SK-N-SH (cell line): ENCODE results near the gene GHR. TPM values are rescaled to one million over a fixed set of nuclear protein-coding genes. Genes with fewer than 3 reads are reported as not detected.

Experiments used
- CTCF ChIA-PET: fragments of 300-600, 350-600 bp; formaldehyde crosslinking; extraction: SDS; loops from one replicate; lab custom pipeline; 2021; lab: Yijun Ruan, JAX
- POLR2A ChIA-PET: fragments of 350-600 bp; sonication (Branson Sonifier 250); formaldehyde crosslinking; extraction: SDS; loops from one replicate; lab custom pipeline; 2020; ENCODE audit warnings: antibody characterized with exemption, inconsistent platforms; lab: Yijun Ruan, JAX
- DNase-seq: peaks from one replicate; pipeline ENCODE4 v3.0.0; 2012
- H2AFZ ChIP-seq: fragments of 200-600 bp; sonication (generic); 2 replicates; pipeline ENCODE4 v1.8.1; 2016; ENCODE audit warnings: antibody characterized with exemption, mild to moderate bottlenecking, low read depth
- H3F3A ChIP-seq: fragments of 200-600 bp; sonication (generic); replicated peaks from 2 replicates; pipeline ENCODE3; 2016; ENCODE audit warnings: antibody characterized with exemption, mild to moderate bottlenecking; ENCODE audit not compliant: insufficient read depth
- H3K27ac ChIP-seq, 2 experiments: fragments of 200-500 bp in 1 of 2; fragments of 200-600 bp in 1 of 2; sonication (Bioruptor generic) in 1 of 2; sonication (generic), shearing (Covaris generic) in 1 of 2; 2 replicates each; pipeline versions ENCODE4 v1.5.1 to v1.6.1; 2014 to 2016; ENCODE audit warnings: low read depth in 2 of 2, inconsistent platforms in 1 of 2, low read length in 1 of 2, mild to moderate bottlenecking in 1 of 2, mixed read lengths in 1 of 2
- H3K27me3 ChIP-seq: fragments of 200-600 bp; sonication (generic), shearing (Covaris generic); 2 replicates; pipeline ENCODE4 v1.6.1; 2016; ENCODE audit warnings: mixed run types; ENCODE audit not compliant: insufficient read depth
- H3K36me3 ChIP-seq, 2 experiments: fragments of 200-500 bp in 1 of 2; fragments of 200-600 bp in 1 of 2; sonication (Bioruptor generic) in 1 of 2; sonication (generic) in 1 of 2; replicated peaks in 1 of 2; 2 replicates each; pipeline versions ENCODE3 to v1.5.1; 2014 to 2016; ENCODE audit warnings: low read length in 1 of 2, mild to moderate bottlenecking in 1 of 2; ENCODE audit not compliant: insufficient read depth in 2 of 2, control insufficient read depth in 1 of 2
- H3K4me1 ChIP-seq, 2 experiments: fragments of 200-500 bp in 1 of 2; fragments of 200-600 bp in 1 of 2; sonication (Bioruptor generic) in 1 of 2; sonication (generic), shearing (Covaris generic) in 1 of 2; 2 replicates each; pipeline versions ENCODE4 v1.5.1 to v1.6.1; 2014 to 2016; ENCODE audit warnings: low read depth in 1 of 2, low read length in 1 of 2, mixed run types in 1 of 2; ENCODE audit not compliant: insufficient read depth in 2 of 2, control insufficient read depth in 1 of 2
- H3K4me2 ChIP-seq: fragments of 200-600 bp; sonication (generic), shearing (Covaris generic); 2 replicates; pipeline ENCODE4 v1.6.1; 2017; ENCODE audit warnings: mixed run types
- H3K4me3 ChIP-seq, 2 experiments: fragments of 200-500 bp in 1 of 2; fragments of 200-600 bp in 1 of 2; sonication (Bioruptor generic) in 1 of 2; sonication (generic), shearing (Covaris generic) in 1 of 2; 2 replicates each; pipeline versions ENCODE4 v1.5.1 to v1.8.1; 2014 to 2016; ENCODE audit warnings: low read depth in 2 of 2, inconsistent platforms in 1 of 2, low read length in 1 of 2, mild to moderate bottlenecking in 1 of 2, mixed read lengths in 1 of 2, moderate library complexity in 1 of 2
- H3K79me2 ChIP-seq: fragments of 200-600 bp; sonication (generic); 2 replicates; pipeline ENCODE4 v1.8.1; 2017; ENCODE audit warnings: mild to moderate bottlenecking; ENCODE audit not compliant: insufficient read depth
- H3K9ac ChIP-seq: fragments of 200-600 bp; sonication (generic); 2 replicates; pipeline ENCODE4 v1.6.1; 2017; ENCODE audit warnings: mixed run types
- H3K9me2 ChIP-seq: fragments of 200-600 bp; sonication (generic); 2 replicates; pipeline ENCODE4 v1.6.1; 2017; ENCODE audit warnings: mixed run types
- H3K9me3 ChIP-seq: fragments of 200-600 bp; sonication (generic); 2 replicates; pipeline ENCODE4 v1.6.1; 2017; ENCODE audit warnings: mixed run types, mild to moderate bottlenecking, moderate library complexity
- H4K20me1 ChIP-seq: fragments of 200-600 bp; sonication (generic); 2 replicates; pipeline ENCODE4 v1.6.1; 2017; ENCODE audit warnings: mild to moderate bottlenecking, mixed run types; ENCODE audit not compliant: insufficient read depth
- CHD2 ChIP-seq: fragments of 150-350 bp; IDR thresholded peaks from 2 replicates; pipeline ENCODE4 v1.6.1; 2018; ENCODE audit warnings: low read length; ENCODE audit not compliant: partially characterized antibody
- CTCF ChIP-seq: fragments of 200-600 bp; sonication (generic); IDR thresholded peaks from 2 replicates; pipeline ENCODE4 v1.6.1; 2017; ENCODE audit warnings: antibody characterized with exemption, mild to moderate bottlenecking, moderate library complexity
- EZH2phosphoT487 ChIP-seq: fragments of 200-600 bp; sonication (generic); IDR thresholded peaks from 2 replicates; pipeline ENCODE4 v1.6.1; 2017; ENCODE audit warnings: low read depth, mixed run types, mild to moderate bottlenecking, antibody characterized with exemption, moderate library complexity, borderline replicate concordance
- FOSL2 ChIP-seq: IDR thresholded peaks from 2 replicates; pipeline ENCODE4 v1.4.0; 2012; ENCODE audit warnings: low read depth, mild to moderate bottlenecking, moderate library complexity, borderline replicate concordance
- FOXM1 ChIP-seq: IDR thresholded peaks from 2 replicates; pipeline ENCODE4 v1.4.0; 2012; ENCODE audit warnings: low read depth, mild to moderate bottlenecking
- GATA2 ChIP-seq: sonication (generic); formaldehyde crosslinking; IDR thresholded peaks from 2 replicates; pipeline ENCODE4 v1.5.0; 2020; ENCODE audit warnings: mild to moderate bottlenecking, missing genetic modification reagents
- IRF3 ChIP-seq: fragments of 150-350 bp; IDR thresholded peaks from 2 replicates; pipeline ENCODE4 v1.6.1; 2016; ENCODE audit warnings: mild to moderate bottlenecking, low read depth, low read length
- MEF2A ChIP-seq: IDR thresholded peaks from 2 replicates; pipeline ENCODE4 v1.4.0; 2012; ENCODE audit warnings: low read depth, borderline replicate concordance
- MXI1 ChIP-seq: IDR thresholded peaks from 2 replicates; pipeline ENCODE4 v1.6.1; 2012; ENCODE audit warnings: mild to moderate bottlenecking, low read depth, low read length, improper control_type of control experiment
- NFIC ChIP-seq: IDR thresholded peaks from 2 replicates; pipeline ENCODE4 v1.4.0; 2012; ENCODE audit warnings: borderline replicate concordance
- NRF1 ChIP-seq: IDR thresholded peaks from 2 replicates; pipeline ENCODE4 v1.6.1; 2012; ENCODE audit warnings: low read depth, mild to moderate bottlenecking, low read length
- POLR2AphosphoS5 ChIP-seq: IDR thresholded peaks from 2 replicates; pipeline ENCODE4 v1.6.1; 2012; ENCODE audit warnings: low read depth, low read length
- RFX5 ChIP-seq: IDR thresholded peaks from 2 replicates; pipeline ENCODE4 v1.6.1; 2012; ENCODE audit warnings: mild to moderate bottlenecking, improper control_type of control experiment, low read length
- SIN3A ChIP-seq: IDR thresholded peaks from 2 replicates; pipeline ENCODE4 v1.6.1; 2012; ENCODE audit warnings: low read depth, mild to moderate bottlenecking, low read length, moderate library complexity, borderline replicate concordance
- USF1 ChIP-seq: IDR thresholded peaks from 2 replicates; pipeline ENCODE4 v1.4.0; 2012; ENCODE audit warnings: low read depth, borderline replicate concordance
- USF2 ChIP-seq: fragments of 150-350 bp; IDR thresholded peaks from 2 replicates; pipeline ENCODE4 v1.6.1; 2017; ENCODE audit warnings: antibody characterized with exemption, low read length, low read depth, borderline replicate concordance
- YY1 ChIP-seq: IDR thresholded peaks from 2 replicates; pipeline ENCODE4 v1.4.0; 2012; ENCODE audit warnings: low read depth, mild to moderate bottlenecking
- WGBS: methylation state at CpG from one replicate; pipeline ENCODE4 v1.1.6; 2017; ENCODE audit warnings: low lambda C conversion rate; 5-methylcytosine and 5-hydroxymethylcytosine counted together
- polyA plus RNA-seq, 3 experiments: library from polyadenylated mRNA; depleted of rRNA; stranded (reverse); fragments of >200 nt; gene quantifications; 2 replicates each; pipeline ENCODE4 v1.2.3, GENCODE V29; 2012

GHR gene
- polyA plus RNA-seq, 1 of the 3 experiments (the other 2 are of a cell fraction), result 0.03 TPM

- Histone ChIP-seq H3K27me3 (no peaks in the 10 kb centered on the region), H3K4me2 (no peak overlapping the region), H2AFZ (no peak overlapping the region), H4K20me1 (no peaks in the 10 kb centered on the region), H3K36me3 (no peaks in the 10 kb centered on the region), H3K79me2 (no peaks in the 10 kb centered on the region), H3K4me3 (no peak overlapping the region), H3K4me1 (no peaks in the 10 kb centered on the region), H3K9me3 (no peaks in the 10 kb centered on the region)
- no peak for DNase-seq
- 0% methylated on average over 2 of the region's 5 CpGs for WGBS
- ChIA-PET CTCF (interaction anchor here (1.6 kb wide), 1 partner anchor 27 kb away, joined by 7 read pairs; the partner anchor contains the start of gene GHR), POLR2A (no interaction called here)
- TF ChIP-seq NRF1 (no peak), MXI1 (no peak), CTCF (no peak), FOXM1 (no peak), NFIC (no peak), EZH2phosphoT487 (no peak), YY1 (no peak), MEF2A (no peak), RFX5 (no peak), FOSL2 (no peak), USF1 (no peak)
- TF ChIP-seq, all 33 proteins: peak for 0
- H3K9me2 ChIP-seq, result no peaks in the 10 kb centered on the region
- no peak overlapping the region for H3K27ac ChIP-seq
- H3K9ac ChIP-seq, result no peak overlapping the region
- H3F3A ChIP-seq, result no peaks in the 10 kb centered on the region
Measured at GRCh38 chr5:42396111-42396510, 27.1 kb upstream of the GHR start.

- no peaks in the 10 kb centered on the region for H3K9me2 ChIP-seq
- H3K79me2 ChIP-seq, result no peaks in the 10 kb centered on the region
- H3K9me3 ChIP-seq, result no peaks in the 10 kb centered on the region
- no peak for DNase-seq
- H4K20me1 ChIP-seq, result no peaks in the 10 kb centered on the region
- no peak overlapping the region for H3K4me3 ChIP-seq
- H3K27ac ChIP-seq, result no peak overlapping the region
- H3F3A ChIP-seq, result no peaks in the 10 kb centered on the region
- H3K36me3 ChIP-seq, result no peaks in the 10 kb centered on the region
- TF ChIP-seq USF2 (no peak), IRF3 (no peak), NRF1 (no peak), CHD2 (no peak), CTCF (no peak), SIN3A (no peak), GATA2 (no peak), POLR2AphosphoS5 (no peak)
- POLR2A ChIA-PET, result no interaction called here
- no peaks in the 10 kb centered on the region for H3K4me1 ChIP-seq
- H2AFZ ChIP-seq, result no peak overlapping the region
- 2% methylated on average over 7 of the region's 8 CpGs for WGBS
- no peak overlapping the region for H3K4me2 ChIP-seq
- no peaks in the 10 kb centered on the region for H3K27me3 ChIP-seq
- CTCF ChIA-PET, result interaction anchor here (1.6 kb wide), 1 partner anchor 26 kb away, joined by 7 read pairs; the partner anchor contains the start of gene GHR
- no peak overlapping the region for H3K9ac ChIP-seq
Measured at GRCh38 chr5:42397267-42397666, 26.0 kb upstream of the GHR start.
